Tibial artery (tissue), 4 donors: ENCODE data around the gene PJA2.

Experiments used
- DNase-seq, 2 donors: peaks; one replicate each; pipeline ENCODE4 v3.0.0-alpha.2; 2019
- H3K27ac ChIP-seq, 2 donors: fragments of 200-600 bp; sonication (generic) in 1 of 2; 1 replicate in 1 of 2; 2 replicates in 1 of 2; pipeline ENCODE4 v1.5.1; 2018 to 2019; ENCODE audit warnings: mild to moderate bottlenecking in 1 of 2
- H3K27me3 ChIP-seq, 2 donors: fragments of 200-600 bp; sonication (generic) in 1 of 2; one replicate each; pipeline versions ENCODE4 v1.5.1 to v1.6.0; 2016 to 2019
- H3K36me3 ChIP-seq, 3 donors: fragments of 200-600 bp; sonication (generic) in 2 of 3; one replicate each; pipeline ENCODE4 v1.5.1; 2016 to 2019; ENCODE audit warnings: mild to moderate bottlenecking in 2 of 3
- H3K4me1 ChIP-seq, 4 donors: fragments of 200-600 bp; sonication (generic) in 2 of 4; 1 replicate in 3 of 4; 2 replicates in 1 of 4; pipeline ENCODE4 v1.5.1; 2016 to 2019
- H3K4me3 ChIP-seq, 2 donors: fragments of 200-600 bp; sonication (generic) in 1 of 2; 1 replicate in 1 of 2; 2 replicates in 1 of 2; pipeline ENCODE4 v1.5.1; 2018 to 2019; ENCODE audit warnings: mild to moderate bottlenecking in 2 of 2
- H3K9me3 ChIP-seq, 3 donors: fragments of 200-600 bp; sonication (generic) in 1 of 3; one replicate each; pipeline ENCODE4 v1.5.1; 2016 to 2019
- intact Hi-C: fragments of 100-400 bp; cut with DNase I; formaldehyde crosslinking; loops from one replicate; pipeline ENCODE4 v1.15.0; 2023; ENCODE audit warnings: low total_unique reads
- TF ChIP-seq, protein P1 (sequence below), 2 experiments: fragments of 200-600 bp in 1 of 2; fragments of 450-650 bp in 1 of 2; IDR thresholded peaks; one replicate each; pipeline ENCODE4 v1.5.1; 2017 to 2019; ENCODE audit warnings: antibody characterized with exemption in 2 of 2, mild to moderate bottlenecking in 1 of 2, moderate library complexity in 1 of 2

PJA2 gene

GRCh38 chr5:109409844-109410388, at the start of gene PJA2:
TSS of gene PJA2 (minus strand) at chr5:109409974. CDS start at chr5:109383433, 26,541 bp downstream.
- DNase-seq: peak; percentile 100
- Histone ChIP-seq H3K9me3 (peaks cover 0 to 2% (median 0%) of the 10 kb centered on the region in 3 donors), H3K36me3 (no peaks in the 10 kb centered on the region), H3K27ac (peak within 1 kb of the TSS; percentile 97 to 100), H3K4me1 (peaks cover 0 to 59% (median 24%) of the 10 kb centered on the region in 4 donors), H3K27me3 (no peaks in the 10 kb centered on the region), H3K4me3 (peak within 1 kb of the TSS; percentile 84 to 93)
- TF ChIP-seq, protein P1, sequence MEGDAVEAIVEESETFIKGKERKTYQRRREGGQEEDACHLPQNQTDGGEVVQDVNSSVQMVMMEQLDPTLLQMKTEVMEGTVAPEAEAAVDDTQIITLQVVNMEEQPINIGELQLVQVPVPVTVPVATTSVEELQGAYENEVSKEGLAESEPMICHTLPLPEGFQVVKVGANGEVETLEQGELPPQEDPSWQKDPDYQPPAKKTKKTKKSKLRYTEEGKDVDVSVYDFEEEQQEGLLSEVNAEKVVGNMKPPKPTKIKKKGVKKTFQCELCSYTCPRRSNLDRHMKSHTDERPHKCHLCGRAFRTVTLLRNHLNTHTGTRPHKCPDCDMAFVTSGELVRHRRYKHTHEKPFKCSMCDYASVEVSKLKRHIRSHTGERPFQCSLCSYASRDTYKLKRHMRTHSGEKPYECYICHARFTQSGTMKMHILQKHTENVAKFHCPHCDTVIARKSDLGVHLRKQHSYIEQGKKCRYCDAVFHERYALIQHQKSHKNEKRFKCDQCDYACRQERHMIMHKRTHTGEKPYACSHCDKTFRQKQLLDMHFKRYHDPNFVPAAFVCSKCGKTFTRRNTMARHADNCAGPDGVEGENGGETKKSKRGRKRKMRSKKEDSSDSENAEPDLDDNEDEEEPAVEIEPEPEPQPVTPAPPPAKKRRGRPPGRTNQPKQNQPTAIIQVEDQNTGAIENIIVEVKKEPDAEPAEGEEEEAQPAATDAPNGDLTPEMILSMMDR (IDR thresholded peaks at IDR 0.05): peak; percentile 34 to 52
- intact Hi-C loops: loop anchor here (1.0 kb wide), 1 partner anchor 662 kb away; no protein-coding TSS in a partner anchor

DNA sequence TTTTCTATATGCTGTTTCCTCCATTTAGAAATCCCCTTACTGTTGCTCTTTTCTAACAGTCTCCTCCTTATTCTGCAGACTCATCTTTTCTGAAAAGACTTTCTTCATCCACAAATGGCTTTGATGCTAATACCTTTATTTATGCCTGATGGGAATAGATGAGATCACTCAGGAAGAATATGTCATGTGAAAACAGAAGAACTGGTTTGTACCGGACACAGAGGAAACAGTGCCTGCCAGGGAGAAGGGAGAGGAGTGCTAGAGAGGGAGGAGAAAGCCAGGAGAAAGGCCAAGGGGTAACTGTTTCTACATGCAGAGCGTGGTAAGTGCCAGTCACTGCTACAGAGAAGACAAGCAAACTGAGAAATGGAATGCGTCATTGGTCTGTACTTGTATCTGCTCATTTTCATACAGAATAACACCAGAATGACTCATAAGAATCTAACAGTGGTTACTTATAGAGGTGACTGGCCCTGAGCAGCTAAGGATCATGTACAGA, 45.9 kb upstream of the PJA2 start:
- Histone ChIP-seq H3K4me1 (peaks cover 0 to 26% (median 6%) of the 10 kb centered on the region in 4 donors), H3K36me3 (no peaks in the 10 kb centered on the region), H3K27ac (peak overlapping the region; percentile 50 to 66), H3K9me3 (no peaks in the 10 kb centered on the region), H3K27me3 (no peaks in the 10 kb centered on the region), H3K4me3 (peak overlapping the region in 1 of 2 donors; percentile 7)
- intact Hi-C loops: loop anchor here (10.0 kb wide), 1 partner anchor 781 kb away; no protein-coding TSS in a partner anchor
- peak; percentile 63 to 82 for DNase-seq
- TF ChIP-seq, protein P1 (IDR thresholded peaks at IDR 0.05): no peak

GRCh38 chr5:109454731-109455505, 45.1 kb upstream of the PJA2 start:
- intact Hi-C loops: loop anchor here (10.0 kb wide), 1 partner anchor 780 kb away; no protein-coding TSS in a partner anchor
- Histone ChIP-seq H3K4me1 (peaks cover 0 to 26% (median 6%) of the 10 kb centered on the region in 4 donors), H3K36me3 (no peaks in the 10 kb centered on the region), H3K9me3 (no peaks in the 10 kb centered on the region), H3K4me3 (peak overlapping the region in 1 of 2 donors; percentile 7), H3K27me3 (no peaks in the 10 kb centered on the region), H3K27ac (peak overlapping the region; percentile 50 to 66)
- TF ChIP-seq, protein P1 (IDR thresholded peaks at IDR 0.05): no peak
- no peak for DNase-seq

DNA sequence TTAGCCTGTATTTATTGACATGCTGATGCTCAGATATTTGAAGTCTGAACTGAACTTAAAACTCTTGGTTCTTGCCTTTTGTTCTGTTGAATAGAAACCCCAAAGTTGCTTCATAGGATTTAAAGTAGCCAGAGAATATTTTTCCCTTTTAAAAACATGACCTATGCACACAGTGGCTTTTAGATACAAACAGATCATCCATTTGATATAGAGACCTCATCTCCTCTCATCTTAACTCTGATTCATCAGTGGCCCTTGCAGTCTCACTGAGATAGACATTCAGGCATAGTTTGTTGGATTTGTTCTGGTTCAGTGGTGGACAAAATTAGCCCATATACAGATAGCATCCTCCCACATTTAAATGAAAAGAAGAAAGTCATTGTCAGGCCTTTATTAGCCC, 43.5 kb upstream of the PJA2 start:
- H3K27me3 ChIP-seq: no peaks in the 10 kb centered on the region
- no peak overlapping the region for H3K27ac ChIP-seq
- no peaks in the 10 kb centered on the region for H3K36me3 ChIP-seq
- intact Hi-C loops: loop anchor here (10.0 kb wide), 1 partner anchor 778 kb away; no protein-coding TSS in a partner anchor
- DNase-seq: no peak
- no peaks in the 10 kb centered on the region for H3K9me3 ChIP-seq
- no peak overlapping the region for H3K4me3 ChIP-seq
- TF ChIP-seq, protein P1 (IDR thresholded peaks at IDR 0.05): no peak
- peaks cover 0 to 26% (median 6%) of the 10 kb centered on the region in 4 donors for H3K4me1 ChIP-seq

GRCh38 chr5:109452661-109453060, 42.9 kb upstream of the PJA2 start:
- no peak overlapping the region for H3K4me3 ChIP-seq
- H3K36me3 ChIP-seq: no peaks in the 10 kb centered on the region
- H3K27ac ChIP-seq: no peak overlapping the region
- TF ChIP-seq, protein P1 (IDR thresholded peaks at IDR 0.05): no peak
- DNase-seq: no peak
- peaks cover 0 to 26% (median 6%) of the 10 kb centered on the region in 4 donors for H3K4me1 ChIP-seq
- H3K27me3 ChIP-seq: no peaks in the 10 kb centered on the region
- intact Hi-C loops: loop anchor here (10.0 kb wide), 1 partner anchor 778 kb away; no protein-coding TSS in a partner anchor
- H3K9me3 ChIP-seq: no peaks in the 10 kb centered on the region
